Measurements from ENCODE around the gene NFKBIE. TPM values are rescaled to one million over a fixed set of nuclear protein-coding genes. Genes with fewer than 3 reads are reported as not detected.

Gene NFKBIE
- total and polyA plus RNA-seq, 9 of the 15 experiments (the other 6 are each of a cell fraction or from before 2014, with no cell fraction given) = 2.1 to 16.4 (median 11.7) TPM

GRCh38 chr6:44223319-44224028 lies 41.9 kb downstream of the NFKBIE start, which contains the start of gene SLC29A1 (continued):
- TF ChIP-seq ZNF12 (CRISPR knock-in tag; IDR thresholded peaks at IDR 0.05) (no peak; the same call in 1 of the 2 replicates), JUND (IDR thresholded peaks at IDR 0.05; ENCODE audit: borderline replicate concordance, low read depth, low read length) (no peak), JUND (tag; IDR thresholded peaks at IDR 0.05; ENCODE audit: borderline replicate concordance, low read depth, low read length) (no peak), ESRRA (IDR thresholded peaks at IDR 0.05; ENCODE audit: borderline replicate concordance, low read depth) (peak; percentile 88; the same call in 1 of the 2 replicates), MXD1 (CRISPR knock-in tag; IDR thresholded peaks at IDR 0.05; ENCODE audit: borderline replicate concordance, poor library complexity, severe bottlenecking) (peak; percentile 75), HBP1 (CRISPR knock-in tag; IDR thresholded peaks at IDR 0.05) (no peak), MCM7 (IDR thresholded peaks at IDR 0.05) (no peak), DNMT1 (IDR thresholded peaks at IDR 0.05) (no peak), MAFG (tag; conservative IDR thresholded peaks at IDR 0.05) (no peak), IRF1 (CRISPR knock-in tag; IDR thresholded peaks at IDR 0.05; ENCODE audit: borderline replicate concordance) (no peak), TBL1XR1 (IDR thresholded peaks at IDR 0.05; ENCODE audit: low read length in 2 of 2) (no peak), FOXK2 (conservative IDR thresholded peaks at IDR 0.05 in 1 of 2, IDR thresholded peaks at IDR 0.05 in 1 of 2; ENCODE audit: low read depth in 2 of 2) (no peak), HES1 (IDR thresholded peaks at IDR 0.05; ENCODE audit: low read depth) (peak; percentile 77; the same call in 1 of the 2 replicates), DACH1 (IDR thresholded peaks at IDR 0.05; ENCODE audit: partially characterized antibody) (no peak), SIN3A (IDR thresholded peaks at IDR 0.05; ENCODE audit: borderline replicate concordance in 2 of 2, control insufficient read depth in 1 of 2, low read depth in 2 of 2, low read length in 2 of 2) (peak; percentile 24 to 76; a peak in 2 of 4 replicates), HMGN3 (IDR thresholded peaks at IDR 0.05; ENCODE audit: borderline replicate concordance, extremely low read depth, insufficient read length, low read depth, low read length) (peak; percentile 82), POLR2G (IDR thresholded peaks at IDR 0.05; ENCODE audit: low read depth, low read length) (peak; percentile 88), CCNT2 (IDR thresholded peaks at IDR 0.05; ENCODE audit: borderline replicate concordance, extremely low read depth, insufficient read length, low read depth, low read length) (peak; percentile 91), FOXM1 (IDR thresholded peaks at IDR 0.05; ENCODE audit: low read depth) (no peak), FOXM1 (CRISPR knock-in tag; IDR thresholded peaks at IDR 0.05; ENCODE audit: low read depth) (no peak), KLF13 (tag; IDR thresholded peaks at IDR 0.05; ENCODE audit: borderline replicate concordance, low read depth) (no peak), SP1 (CRISPR knock-in tag; IDR thresholded peaks at IDR 0.05) (peak; percentile 40)
- TF ChIP-seq, protein P1, sequence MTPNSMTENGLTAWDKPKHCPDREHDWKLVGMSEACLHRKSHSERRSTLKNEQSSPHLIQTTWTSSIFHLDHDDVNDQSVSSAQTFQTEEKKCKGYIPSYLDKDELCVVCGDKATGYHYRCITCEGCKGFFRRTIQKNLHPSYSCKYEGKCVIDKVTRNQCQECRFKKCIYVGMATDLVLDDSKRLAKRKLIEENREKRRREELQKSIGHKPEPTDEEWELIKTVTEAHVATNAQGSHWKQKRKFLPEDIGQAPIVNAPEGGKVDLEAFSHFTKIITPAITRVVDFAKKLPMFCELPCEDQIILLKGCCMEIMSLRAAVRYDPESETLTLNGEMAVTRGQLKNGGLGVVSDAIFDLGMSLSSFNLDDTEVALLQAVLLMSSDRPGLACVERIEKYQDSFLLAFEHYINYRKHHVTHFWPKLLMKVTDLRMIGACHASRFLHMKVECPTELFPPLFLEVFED (CRISPR knock-in tag; conservative IDR thresholded peaks at IDR 0.05) = no peak
